SK-N-SH (cell line): Measurements from ENCODE around the gene MIDN. TPM values are rescaled to one million over a fixed set of nuclear protein-coding genes. Genes with fewer than 3 reads are reported as not detected.

Source experiments
- CTCF ChIA-PET: fragments of 300-600, 350-600 bp; formaldehyde crosslinking; extraction: SDS; loops from one replicate; lab custom pipeline; 2021; lab: Yijun Ruan, JAX
- POLR2A ChIA-PET: fragments of 350-600 bp; sonication (Branson Sonifier 250); formaldehyde crosslinking; extraction: SDS; loops from one replicate; lab custom pipeline; 2020; ENCODE audit warnings: antibody characterized with exemption, inconsistent platforms; lab: Yijun Ruan, JAX
- DNase-seq: peaks from one replicate; pipeline ENCODE4 v3.0.0; 2012
- H2AFZ ChIP-seq: fragments of 200-600 bp; sonication (generic); 2 replicates; pipeline ENCODE4 v1.8.1; 2016; ENCODE audit warnings: antibody characterized with exemption, mild to moderate bottlenecking, low read depth
- H3F3A ChIP-seq: fragments of 200-600 bp; sonication (generic); replicated peaks from 2 replicates; pipeline ENCODE3; 2016; ENCODE audit warnings: antibody characterized with exemption, mild to moderate bottlenecking; ENCODE audit not compliant: insufficient read depth
- H3K27ac ChIP-seq, 2 experiments: fragments of 200-500 bp in 1 of 2; fragments of 200-600 bp in 1 of 2; sonication (Bioruptor generic) in 1 of 2; sonication (generic), shearing (Covaris generic) in 1 of 2; 2 replicates each; pipeline versions ENCODE4 v1.5.1 to v1.6.1; 2014 to 2016; ENCODE audit warnings: low read depth in 2 of 2, inconsistent platforms in 1 of 2, low read length in 1 of 2, mild to moderate bottlenecking in 1 of 2, mixed read lengths in 1 of 2
- H3K27me3 ChIP-seq: fragments of 200-600 bp; sonication (generic), shearing (Covaris generic); 2 replicates; pipeline ENCODE4 v1.6.1; 2016; ENCODE audit warnings: mixed run types; ENCODE audit not compliant: insufficient read depth
- H3K36me3 ChIP-seq, 2 experiments: fragments of 200-500 bp in 1 of 2; fragments of 200-600 bp in 1 of 2; sonication (Bioruptor generic) in 1 of 2; sonication (generic) in 1 of 2; replicated peaks in 1 of 2; 2 replicates each; pipeline versions ENCODE3 to v1.5.1; 2014 to 2016; ENCODE audit warnings: low read length in 1 of 2, mild to moderate bottlenecking in 1 of 2; ENCODE audit not compliant: insufficient read depth in 2 of 2, control insufficient read depth in 1 of 2
- H3K4me1 ChIP-seq, 2 experiments: fragments of 200-500 bp in 1 of 2; fragments of 200-600 bp in 1 of 2; sonication (Bioruptor generic) in 1 of 2; sonication (generic), shearing (Covaris generic) in 1 of 2; 2 replicates each; pipeline versions ENCODE4 v1.5.1 to v1.6.1; 2014 to 2016; ENCODE audit warnings: low read depth in 1 of 2, low read length in 1 of 2, mixed run types in 1 of 2; ENCODE audit not compliant: insufficient read depth in 2 of 2, control insufficient read depth in 1 of 2
- H3K4me2 ChIP-seq: fragments of 200-600 bp; sonication (generic), shearing (Covaris generic); 2 replicates; pipeline ENCODE4 v1.6.1; 2017; ENCODE audit warnings: mixed run types
- H3K4me3 ChIP-seq, 2 experiments: fragments of 200-500 bp in 1 of 2; fragments of 200-600 bp in 1 of 2; sonication (Bioruptor generic) in 1 of 2; sonication (generic), shearing (Covaris generic) in 1 of 2; 2 replicates each; pipeline versions ENCODE4 v1.5.1 to v1.8.1; 2014 to 2016; ENCODE audit warnings: low read depth in 2 of 2, inconsistent platforms in 1 of 2, low read length in 1 of 2, mild to moderate bottlenecking in 1 of 2, mixed read lengths in 1 of 2, moderate library complexity in 1 of 2
- H3K79me2 ChIP-seq: fragments of 200-600 bp; sonication (generic); 2 replicates; pipeline ENCODE4 v1.8.1; 2017; ENCODE audit warnings: mild to moderate bottlenecking; ENCODE audit not compliant: insufficient read depth
- H3K9ac ChIP-seq: fragments of 200-600 bp; sonication (generic); 2 replicates; pipeline ENCODE4 v1.6.1; 2017; ENCODE audit warnings: mixed run types
- H3K9me2 ChIP-seq: fragments of 200-600 bp; sonication (generic); 2 replicates; pipeline ENCODE4 v1.6.1; 2017; ENCODE audit warnings: mixed run types
- H3K9me3 ChIP-seq: fragments of 200-600 bp; sonication (generic); 2 replicates; pipeline ENCODE4 v1.6.1; 2017; ENCODE audit warnings: mixed run types, mild to moderate bottlenecking, moderate library complexity
- H4K20me1 ChIP-seq: fragments of 200-600 bp; sonication (generic); 2 replicates; pipeline ENCODE4 v1.6.1; 2017; ENCODE audit warnings: mild to moderate bottlenecking, mixed run types; ENCODE audit not compliant: insufficient read depth
- CTCF ChIP-seq: fragments of 200-600 bp; sonication (generic); IDR thresholded peaks from 2 replicates; pipeline ENCODE4 v1.6.1; 2017; ENCODE audit warnings: antibody characterized with exemption, mild to moderate bottlenecking, moderate library complexity
- ELF1 ChIP-seq: IDR thresholded peaks from 2 replicates; pipeline ENCODE4 v1.4.0; 2012
- EZH2phosphoT487 ChIP-seq: fragments of 200-600 bp; sonication (generic); IDR thresholded peaks from 2 replicates; pipeline ENCODE4 v1.6.1; 2017; ENCODE audit warnings: low read depth, mixed run types, mild to moderate bottlenecking, antibody characterized with exemption, moderate library complexity, borderline replicate concordance
- FOSL2 ChIP-seq: IDR thresholded peaks from 2 replicates; pipeline ENCODE4 v1.4.0; 2012; ENCODE audit warnings: low read depth, mild to moderate bottlenecking, moderate library complexity, borderline replicate concordance
- GABPA ChIP-seq: IDR thresholded peaks from 2 replicates; pipeline ENCODE4 v1.4.0; 2012; ENCODE audit warnings: low read depth, mild to moderate bottlenecking
- IRF3 ChIP-seq: fragments of 150-350 bp; IDR thresholded peaks from 2 replicates; pipeline ENCODE4 v1.6.1; 2016; ENCODE audit warnings: mild to moderate bottlenecking, low read depth, low read length
- NRF1 ChIP-seq: IDR thresholded peaks from 2 replicates; pipeline ENCODE4 v1.6.1; 2012; ENCODE audit warnings: low read depth, mild to moderate bottlenecking, low read length
- RCOR1 ChIP-seq: fragments of 150-350 bp; IDR thresholded peaks from 2 replicates; pipeline ENCODE4 v1.6.1; 2017; ENCODE audit warnings: antibody characterized with exemption, low read length
- SIN3A ChIP-seq: IDR thresholded peaks from 2 replicates; pipeline ENCODE4 v1.6.1; 2012; ENCODE audit warnings: low read depth, mild to moderate bottlenecking, low read length, moderate library complexity, borderline replicate concordance
- TCF12 ChIP-seq: IDR thresholded peaks from 2 replicates; pipeline ENCODE4 v1.4.0; 2012
- TEAD4 ChIP-seq: IDR thresholded peaks from 2 replicates; pipeline ENCODE4 v1.4.0; 2012; ENCODE audit warnings: mild to moderate bottlenecking, borderline replicate concordance; ENCODE audit not compliant: insufficient read depth
- USF1 ChIP-seq: IDR thresholded peaks from 2 replicates; pipeline ENCODE4 v1.4.0; 2012; ENCODE audit warnings: low read depth, borderline replicate concordance
- ZBTB33 ChIP-seq: IDR thresholded peaks from 2 replicates; pipeline ENCODE4 v1.4.0; 2012; ENCODE audit warnings: low read depth, borderline replicate concordance
- WGBS: methylation state at CpG from one replicate; pipeline ENCODE4 v1.1.6; 2017; ENCODE audit warnings: low lambda C conversion rate; 5-methylcytosine and 5-hydroxymethylcytosine counted together
- polyA plus RNA-seq, 3 experiments: library from polyadenylated mRNA; depleted of rRNA; stranded (reverse); fragments of >200 nt; gene quantifications; 2 replicates each; pipeline ENCODE4 v1.2.3, GENCODE V29; 2012

The MIDN gene
- polyA plus RNA-seq, 1 of the 3 experiments (the other 2 are of a cell fraction) = 13.9 TPM

- H3K9ac ChIP-seq = peak overlapping the region; percentile 83
- H2AFZ ChIP-seq = no peak overlapping the region
- H3K4me2 ChIP-seq = peak overlapping the region; percentile 100
- H3K4me3 ChIP-seq = peak overlapping the region; percentile 72 to 76
- no peaks in the 10 kb centered on the region for H3K9me2 ChIP-seq
- POLR2A ChIA-PET = no interaction called here
- peak overlapping the region in 1 of 2 experiments; percentile 92; a peak in 1 of 4 replicates for H3K27ac ChIP-seq
- peaks cover 50% of the 10 kb centered on the region for H3F3A ChIP-seq
- H3K27me3 ChIP-seq = no peaks in the 10 kb centered on the region
- H3K9me3 ChIP-seq = no peaks in the 10 kb centered on the region
- peaks cover 17 to 30% of the 10 kb centered on the region in 2 experiments; a peak in 1 of 4 replicates for H3K4me1 ChIP-seq
- peaks cover 37% of the 10 kb centered on the region for H4K20me1 ChIP-seq
- WGBS = 83% methylated on average over 10 of the region's 10 CpGs
- TF ChIP-seq ZBTB33 = no peak
- no peak for TF ChIP-seq CTCF
- TF ChIP-seq FOSL2 = no peak
- TF ChIP-seq TEAD4 = no peak
- no peak for TF ChIP-seq NRF1
- no peak for TF ChIP-seq SIN3A
- TF ChIP-seq TCF12 = no peak
- TF ChIP-seq GABPA = no peak
- TF ChIP-seq ELF1 = no peak
- no peak for TF ChIP-seq EZH2phosphoT487
- TF ChIP-seq RCOR1 = no peak
- TF ChIP-seq IRF3 = no peak
- TF ChIP-seq USF1 = no peak
- TF ChIP-seq, all 33 proteins: peak for 0
- peaks cover 40 to 52% of the 10 kb centered on the region in 2 experiments for H3K36me3 ChIP-seq
- DNase-seq = no peak
- CTCF ChIA-PET = interaction anchor here (0.9 to 3.4 kb wide), 4 partner anchors 36 to 107 kb away, joined by 3 to 18 read pairs (median 3); partner anchors contain the start of gene NDUFS7
- peaks cover 48% of the 10 kb centered on the region for H3K79me2 ChIP-seq
Observed at GRCh38 chr19:1276628-1277022, 28.2 kb downstream of the MIDN start.
